Osteoblast (primary cell): ENCODE results near the gene ITIH5. TPM values are rescaled to one million over a fixed set of nuclear protein-coding genes. Genes with fewer than 3 reads are reported as not detected.

ENCODE experiments used
- DNase-seq: peaks from one replicate; pipeline ENCODE4 v3.0.0; 2011; ENCODE audit warnings: low spot score, mixed read lengths; ENCODE audit not compliant: insufficient read length; ENCODE audit errors: missing footprints
- H2AFZ ChIP-seq: 2 replicates; pipeline ENCODE4 v1.6.0; 2011; ENCODE audit warnings: mild to moderate bottlenecking, low read length
- H3K27ac ChIP-seq: 2 replicates; pipeline ENCODE4 v1.5.1; 2011; ENCODE audit warnings: mild to moderate bottlenecking, low read depth, low read length, moderate library complexity
- H3K27me3 ChIP-seq: 2 replicates; pipeline ENCODE4 v1.6.0; 2012; ENCODE audit warnings: mild to moderate bottlenecking, control low read depth, inconsistent platforms, low read length, moderate library complexity; ENCODE audit not compliant: insufficient read depth
- H3K36me3 ChIP-seq: 2 replicates; pipeline ENCODE4 v1.5.1; 2011; ENCODE audit warnings: mild to moderate bottlenecking, low read length, control low read depth, moderate library complexity; ENCODE audit not compliant: insufficient read depth
- H3K4me1 ChIP-seq: 2 replicates; pipeline ENCODE4 v1.5.1; 2011; ENCODE audit warnings: mild to moderate bottlenecking, low read length, control low read depth, moderate library complexity; ENCODE audit not compliant: insufficient read depth
- H3K4me2 ChIP-seq: 2 replicates; pipeline ENCODE4 v1.6.0; 2011; ENCODE audit warnings: mild to moderate bottlenecking, low read length; ENCODE audit not compliant: insufficient read depth
- H3K4me3 ChIP-seq: fragments of 200-600 bp; sonication (generic); 3 replicates; pipeline ENCODE4 v1.5.1; 2012; ENCODE audit warnings: mild to moderate bottlenecking, low read length, inconsistent platforms; ENCODE audit not compliant: insufficient read depth
- H3K79me2 ChIP-seq: 2 replicates; pipeline ENCODE4 v1.6.0; 2012; ENCODE audit warnings: mild to moderate bottlenecking, low read length, control low read depth, inconsistent platforms; ENCODE audit not compliant: insufficient read depth
- H3K9me3 ChIP-seq: 2 replicates; pipeline ENCODE4 v1.5.1; 2011; ENCODE audit warnings: low read depth, low read length, control low read depth
- H4K20me1 ChIP-seq: 2 replicates; pipeline ENCODE4 v1.6.0; 2012; ENCODE audit warnings: mild to moderate bottlenecking, low read length, control low read depth; ENCODE audit not compliant: insufficient read depth
- CTCF ChIP-seq: IDR thresholded peaks from 2 replicates; pipeline ENCODE4 v1.5.1; 2011; ENCODE audit warnings: mild to moderate bottlenecking, low read depth, low read length, moderate library complexity; ENCODE audit errors: extremely low read depth
- total RNA-seq: library from RNA; depleted of rRNA; stranded (reverse); fragments of >200 nt; gene quantifications from 2 replicates; pipeline ENCODE4 v1.2.3, GENCODE V29; 2012

The ITIH5 gene
- total RNA-seq, 1 donor: 2.2 TPM

- H3K4me2 ChIP-seq: no peak overlapping the region
- no peaks in the 10 kb centered on the region for H3K79me2 ChIP-seq
- no peak overlapping the region for H3K4me3 ChIP-seq
- no peaks in the 10 kb centered on the region for H3K4me1 ChIP-seq
- no peak overlapping the region for H2AFZ ChIP-seq
- no peaks in the 10 kb centered on the region for H3K9me3 ChIP-seq
- no peaks in the 10 kb centered on the region for H4K20me1 ChIP-seq
- DNase-seq: no peak
- no peaks in the 10 kb centered on the region for H3K27me3 ChIP-seq
- no peaks in the 10 kb centered on the region for H3K36me3 ChIP-seq
- TF ChIP-seq CTCF: no peak
- H3K27ac ChIP-seq: no peak overlapping the region
Measured at GRCh38 chr10:7558036-7558435, 108.7 kb downstream of the ITIH5 start.

- Histone ChIP-seq H3K4me2 (no peak overlapping the region), H2AFZ (no peak overlapping the region), H3K4me1 (no peaks in the 10 kb centered on the region), H3K27ac (no peak overlapping the region), H3K4me3 (no peak overlapping the region), H3K79me2 (no peaks in the 10 kb centered on the region), H4K20me1 (no peaks in the 10 kb centered on the region), H3K27me3 (no peaks in the 10 kb centered on the region), H3K9me3 (no peaks in the 10 kb centered on the region), H3K36me3 (no peaks in the 10 kb centered on the region)
- no peak for DNase-seq
- TF ChIP-seq CTCF: no peak
Measured at GRCh38 chr10:7553531-7553930, 113.2 kb downstream of the ITIH5 start.

GRCh38 chr10:7551950-7552716 is 114.6 kb downstream of the ITIH5 start:
- TF ChIP-seq CTCF: no peak
- Histone ChIP-seq H3K9me3 (no peaks in the 10 kb centered on the region), H3K4me3 (no peak overlapping the region), H3K27me3 (no peaks in the 10 kb centered on the region), H3K36me3 (no peaks in the 10 kb centered on the region), H3K4me1 (no peaks in the 10 kb centered on the region), H3K4me2 (no peak overlapping the region), H2AFZ (no peak overlapping the region), H3K27ac (no peak overlapping the region), H3K79me2 (no peaks in the 10 kb centered on the region), H4K20me1 (no peaks in the 10 kb centered on the region)
- DNase-seq: no peak

- Histone ChIP-seq H3K27me3 (no peaks in the 10 kb centered on the region), H3K27ac (no peak overlapping the region), H3K79me2 (no peaks in the 10 kb centered on the region), H3K4me3 (no peak overlapping the region), H4K20me1 (no peaks in the 10 kb centered on the region), H3K9me3 (no peaks in the 10 kb centered on the region), H3K36me3 (no peaks in the 10 kb centered on the region), H3K4me2 (no peak overlapping the region), H2AFZ (no peak overlapping the region), H3K4me1 (no peaks in the 10 kb centered on the region)
- no peak for TF ChIP-seq CTCF
- no peak for DNase-seq
Measured at GRCh38 chr10:7551289-7551688, 115.5 kb downstream of the ITIH5 start.
